Activated CD4-positive, alpha-beta T cell treated with anti-CD3 and anti-CD28 coated beads for 36 hours (primary cell): ENCODE measurements around the gene COL4A3. TPM values are rescaled to one million over a fixed set of nuclear protein-coding genes. Genes with fewer than 3 reads are reported as not detected.
A peak's percentile ranks its signal among the peaks of the same experiment; 100 is the strongest.

Experiments used
- ATAC-seq: fragments of 200-7000 bp; cut with Tn5 transposase; one replicate; pipeline ENCODE4 v1.10.0; 2021; ENCODE audit warnings: mild to moderate bottlenecking, moderate library complexity
- CTCF ChIA-PET: fragments of 350-600 bp; sonication (Branson Sonifier 250); formaldehyde crosslinking; loops from one replicate; lab custom pipeline; 2021; ENCODE audit warnings: antibody characterized with exemption; lab: Charles Lee
- POLR2A ChIA-PET: fragments of 350-600 bp; sonication (Branson Sonifier 250); formaldehyde crosslinking; loops from one replicate; lab custom pipeline; 2021; ENCODE audit warnings: antibody characterized with exemption, inconsistent platforms; lab: Charles Lee
- DNase-seq: peaks from one replicate; pipeline ENCODE4 v3.0.0-alpha.2; 2020
- H3K27ac Mint-ChIP-seq: one replicate; pipeline ENCODE4 v1.8.0; 2021; ENCODE audit warnings: mixed read lengths
- H3K27me3 Mint-ChIP-seq: one replicate; pipeline ENCODE4 v1.8.0; 2021; ENCODE audit warnings: mixed read lengths
- H3K36me3 Mint-ChIP-seq: one replicate; pipeline ENCODE4 v1.8.0; 2021; ENCODE audit warnings: low read depth, mixed read lengths
- H3K4me1 Mint-ChIP-seq: one replicate; pipeline ENCODE4 v1.8.0; 2021; ENCODE audit warnings: mixed read lengths
- H3K4me3 Mint-ChIP-seq: one replicate; pipeline ENCODE4 v1.8.0; 2021; ENCODE audit warnings: mild to moderate bottlenecking, moderate library complexity, mixed read lengths
- H3K9me3 Mint-ChIP-seq: one replicate; pipeline ENCODE4 v1.8.0; 2021; ENCODE audit warnings: low read depth, mixed read lengths
- intact Hi-C, 2 experiments: fragments of 100-400 bp; cut with DNase I in 1 of 2; cut with micrococcal nuclease in 1 of 2; formaldehyde crosslinking; loops; one replicate each; pipeline versions ENCODE4 v1.14.2 to v1.15.1; 2022 to 2024; cut with DNase I, micrococcal nuclease
- total RNA-seq, 2 experiments: library from RNA; stranded (reverse); gene quantifications; one replicate each; pipeline ENCODE4 v1.2.3, GENCODE V29; 2021

COL4A3 gene
- total RNA-seq, 2 experiments from 2014 or later: not detected

GRCh38 chr2:227238238-227239237, 74.1 kb downstream of the COL4A3 start:
- intact Hi-C loops: loop anchor here (1.0 to 10.0 kb wide), 6 partner anchors 108 to 1570 kb away; no protein-coding TSS in a partner anchor
- H3K4me1 Mint-ChIP-seq: no peaks in the 10 kb centered on the region
- H3K9me3 Mint-ChIP-seq: no peaks in the 10 kb centered on the region
- H3K27ac Mint-ChIP-seq: no peak overlapping the region
- ChIA-PET POLR2A (interaction anchor here (1.3 kb wide), 1 partner anchor 108 kb away, joined by 4 read pairs; no protein-coding TSS in a partner anchor), CTCF (interaction anchor here (0.5 to 3.4 kb wide), 42 partner anchors 9 to 1572 kb away, joined by 3 to 29 read pairs (median 4); no protein-coding TSS in a partner anchor)
- no peak for ATAC-seq
- no peak overlapping the region for H3K4me3 Mint-ChIP-seq
- H3K27me3 Mint-ChIP-seq: peaks cover 6% of the 10 kb centered on the region
- no peaks in the 10 kb centered on the region for H3K36me3 Mint-ChIP-seq
- peak; percentile 80 for DNase-seq

DNA sequence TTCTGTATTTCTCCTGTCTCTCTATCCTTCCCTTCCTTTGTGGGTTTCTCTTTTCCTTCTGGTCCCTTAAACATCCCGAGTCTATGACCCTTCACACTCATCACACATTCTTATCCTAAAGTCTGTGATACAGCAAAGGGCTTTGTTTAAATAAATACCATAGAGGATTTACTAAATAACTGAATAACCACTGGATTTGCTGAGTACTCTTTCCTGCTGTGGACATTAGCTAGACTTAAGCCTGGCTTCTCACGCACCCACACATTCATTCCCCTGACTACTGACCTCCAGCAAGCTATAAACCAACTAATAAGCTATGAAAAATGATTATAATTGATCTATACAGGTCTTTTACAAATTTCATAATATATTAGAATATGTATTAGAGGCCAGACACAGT, 76.6 kb downstream of the COL4A3 start:
- no peak overlapping the region for H3K27ac Mint-ChIP-seq
- no peak overlapping the region for H3K4me3 Mint-ChIP-seq
- ChIA-PET POLR2A (no interaction called here), CTCF (interaction anchor here (0.6 kb wide), 1 partner anchor 511 kb away, joined by 3 read pairs; no protein-coding TSS in a partner anchor)
- H3K9me3 Mint-ChIP-seq: no peaks in the 10 kb centered on the region
- no peak for DNase-seq
- H3K36me3 Mint-ChIP-seq: no peaks in the 10 kb centered on the region
- intact Hi-C loops: no loop called here
- ATAC-seq: no peak
- H3K27me3 Mint-ChIP-seq: peaks cover 6% of the 10 kb centered on the region
- no peaks in the 10 kb centered on the region for H3K4me1 Mint-ChIP-seq

GRCh38 chr2:227248876-227249275, 84.5 kb downstream of the COL4A3 start:
- POLR2A ChIA-PET: no interaction called here
- Mint-ChIP-seq H3K4me1 (no peaks in the 10 kb centered on the region), H3K4me3 (no peak overlapping the region), H3K27ac (no peak overlapping the region), H3K9me3 (peaks cover 2% of the 10 kb centered on the region), H3K27me3 (peaks cover 3% of the 10 kb centered on the region), H3K36me3 (no peaks in the 10 kb centered on the region)
- DNase-seq (no peak), ATAC-seq (no peak)
- intact Hi-C loops: no loop called here
- CTCF ChIA-PET: interaction anchor here (0.6 to 1.3 kb wide), 2 partner anchors 11 to 215 kb away, joined by 3 to 4 read pairs; no protein-coding TSS in a partner anchor

- peaks cover 3% of the 10 kb centered on the region for H3K27me3 Mint-ChIP-seq
- intact Hi-C loops: no loop called here
- peaks cover 2% of the 10 kb centered on the region for H3K9me3 Mint-ChIP-seq
- H3K4me3 Mint-ChIP-seq: no peak overlapping the region
- H3K4me1 Mint-ChIP-seq: no peaks in the 10 kb centered on the region
- ATAC-seq (no peak), DNase-seq (no peak)
- ChIA-PET POLR2A (no interaction called here), CTCF (interaction anchor here (0.7 to 4.0 kb wide), 4 partner anchors 10 to 49 kb away, joined by 3 to 29 read pairs (median 5); no protein-coding TSS in a partner anchor)
- H3K36me3 Mint-ChIP-seq: no peaks in the 10 kb centered on the region
- H3K27ac Mint-ChIP-seq: no peak overlapping the region
These were observed 88.4 kb downstream of the COL4A3 start for GRCh38 chr2:227252831-227253230.

- intact Hi-C loops: no loop called here
- no peak overlapping the region for H3K4me3 Mint-ChIP-seq
- POLR2A ChIA-PET: no interaction called here
- no peaks in the 10 kb centered on the region for H3K9me3 Mint-ChIP-seq
- no peaks in the 10 kb centered on the region for H3K4me1 Mint-ChIP-seq
- no peak for ATAC-seq
- no peaks in the 10 kb centered on the region for H3K27me3 Mint-ChIP-seq
- no peaks in the 10 kb centered on the region for H3K36me3 Mint-ChIP-seq
- no peak overlapping the region for H3K27ac Mint-ChIP-seq
- CTCF ChIA-PET: interaction anchor here (0.6 to 2.5 kb wide), 2 partner anchors 18 to 352 kb away, joined by 4 to 8 read pairs; no protein-coding TSS in a partner anchor
- no peak for DNase-seq
These were observed 92.2 kb downstream of the COL4A3 start for GRCh38 chr2:227256605-227257004.

- CTCF ChIA-PET: interaction anchor here (0.7 to 2.5 kb wide), 2 partner anchors 20 to 53 kb away, joined by 3 to 8 read pairs; no protein-coding TSS in a partner anchor
- no peaks in the 10 kb centered on the region for H3K27me3 Mint-ChIP-seq
- no peaks in the 10 kb centered on the region for H3K4me1 Mint-ChIP-seq
- no peaks in the 10 kb centered on the region for H3K9me3 Mint-ChIP-seq
- no peak overlapping the region for H3K27ac Mint-ChIP-seq
- ATAC-seq (no peak), DNase-seq (no peak)
- no peak overlapping the region for H3K4me3 Mint-ChIP-seq
- POLR2A ChIA-PET: no interaction called here
- no peaks in the 10 kb centered on the region for H3K36me3 Mint-ChIP-seq
- intact Hi-C loops: no loop called here
These were observed 93.4 kb downstream of the COL4A3 start for GRCh38 chr2:227257820-227258219.

GRCh38 chr2:227260041-227260440, 95.6 kb downstream of the COL4A3 start:
- CTCF ChIA-PET: no interaction called here
- DNase-seq: no peak
- no peak overlapping the region for H3K4me3 Mint-ChIP-seq
- no peak overlapping the region for H3K27ac Mint-ChIP-seq
- H3K27me3 Mint-ChIP-seq: no peaks in the 10 kb centered on the region
- intact Hi-C loops: no loop called here
- POLR2A ChIA-PET: no interaction called here
- no peaks in the 10 kb centered on the region for H3K36me3 Mint-ChIP-seq
- H3K9me3 Mint-ChIP-seq: no peaks in the 10 kb centered on the region
- ATAC-seq: no peak
- no peaks in the 10 kb centered on the region for H3K4me1 Mint-ChIP-seq

DNA sequence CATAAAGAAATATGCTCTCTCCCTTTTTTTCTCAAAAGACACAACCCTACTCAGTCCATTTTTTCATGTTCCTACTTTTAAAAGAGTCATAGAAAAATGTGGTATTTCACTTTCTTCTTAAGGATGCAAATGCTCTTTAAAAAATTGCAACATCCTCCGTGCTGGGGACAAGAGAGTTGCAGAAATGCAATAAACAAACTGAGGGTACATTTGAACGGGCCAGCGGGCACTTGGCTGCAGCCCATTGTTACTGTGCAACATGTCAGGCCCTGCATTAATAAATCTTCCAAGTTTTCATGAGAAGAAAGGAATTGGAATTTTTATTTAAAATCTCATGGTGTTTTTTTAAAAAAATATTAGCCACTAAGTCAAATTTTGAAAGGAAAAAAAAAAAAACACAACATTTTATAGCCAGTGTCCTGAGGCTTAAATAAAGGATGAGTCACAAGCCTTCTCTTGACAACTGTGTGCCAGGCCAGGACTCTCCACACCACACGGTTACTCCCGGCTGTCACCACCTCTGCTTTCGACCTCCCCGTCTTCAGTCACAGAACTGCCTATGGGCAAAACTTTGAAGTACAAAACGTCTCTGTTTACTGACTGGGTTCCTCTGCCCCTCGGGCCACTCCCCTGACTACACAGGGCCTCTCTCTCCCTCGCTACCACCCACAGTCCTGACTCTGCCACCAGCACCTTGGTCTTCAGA, 103.1 kb downstream of the COL4A3 start:
- DNase-seq (no peak), ATAC-seq (no peak)
- CTCF ChIA-PET: interaction anchor here (1.7 kb wide), 1 partner anchor 15 kb away, joined by 7 read pairs; no protein-coding TSS in a partner anchor
- H3K4me3 Mint-ChIP-seq: no peak overlapping the region
- H3K9me3 Mint-ChIP-seq: no peaks in the 10 kb centered on the region
- intact Hi-C loops: no loop called here
- no peaks in the 10 kb centered on the region for H3K27me3 Mint-ChIP-seq
- no peaks in the 10 kb centered on the region for H3K4me1 Mint-ChIP-seq
- H3K36me3 Mint-ChIP-seq: no peaks in the 10 kb centered on the region
- H3K27ac Mint-ChIP-seq: no peak overlapping the region
- POLR2A ChIA-PET: no interaction called here

GRCh38 chr2:227280895-227281294, 116.5 kb downstream of the COL4A3 start:
- CTCF ChIA-PET: no interaction called here
- intact Hi-C loops: no loop called here
- ATAC-seq (no peak), DNase-seq (no peak)
- POLR2A ChIA-PET: no interaction called here
- no peaks in the 10 kb centered on the region for H3K4me1 Mint-ChIP-seq
- H3K36me3 Mint-ChIP-seq: no peaks in the 10 kb centered on the region
- H3K9me3 Mint-ChIP-seq: peaks cover 2% of the 10 kb centered on the region
- H3K27me3 Mint-ChIP-seq: no peaks in the 10 kb centered on the region
- no peak overlapping the region for H3K4me3 Mint-ChIP-seq
- no peak overlapping the region for H3K27ac Mint-ChIP-seq

- intact Hi-C loops: no loop called here
- DNase-seq (no peak), ATAC-seq (no peak)
- Mint-ChIP-seq H3K9me3 (peaks cover 2% of the 10 kb centered on the region), H3K4me3 (no peak overlapping the region), H3K27ac (no peak overlapping the region), H3K27me3 (no peaks in the 10 kb centered on the region), H3K4me1 (no peaks in the 10 kb centered on the region), H3K36me3 (no peaks in the 10 kb centered on the region)
- ChIA-PET CTCF (interaction anchor here (0.6 kb wide), 1 partner anchor 15 kb away, joined by 3 read pairs; no protein-coding TSS in a partner anchor), POLR2A (no interaction called here)
These were observed 121.4 kb downstream of the COL4A3 start for GRCh38 chr2:227285741-227286236.

DNA sequence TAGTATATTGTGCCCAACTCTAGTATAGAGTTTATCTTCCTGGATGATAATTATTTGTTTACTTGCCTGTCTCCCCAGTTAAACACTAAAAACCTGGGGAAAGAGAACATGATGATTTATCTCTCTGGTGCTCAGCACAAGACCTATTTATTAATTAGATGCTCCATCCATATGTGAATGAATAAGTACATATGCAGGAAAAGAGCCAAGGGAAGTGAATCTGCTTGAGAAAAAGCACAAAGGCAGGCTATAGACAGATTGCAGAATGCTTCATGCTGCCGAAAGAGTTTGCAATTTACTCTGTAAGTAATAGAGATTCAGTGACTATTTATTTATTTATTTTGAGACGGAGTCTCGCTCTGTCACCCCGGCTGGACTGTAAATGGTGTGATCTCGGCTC, 123.3 kb downstream of the COL4A3 start:
- H3K27me3 Mint-ChIP-seq: no peaks in the 10 kb centered on the region
- H3K9me3 Mint-ChIP-seq: peaks cover under 1% of the 10 kb centered on the region
- ChIA-PET POLR2A (interaction anchor here (0.6 kb wide), 1 partner anchor 18 kb away, joined by 3 read pairs; no protein-coding TSS in a partner anchor), CTCF (interaction anchor here (1.0 kb wide), 1 partner anchor 10 kb away, joined by 3 read pairs; no protein-coding TSS in a partner anchor)
- H3K4me1 Mint-ChIP-seq: no peaks in the 10 kb centered on the region
- intact Hi-C loops: no loop called here
- no peak for ATAC-seq
- H3K27ac Mint-ChIP-seq: no peak overlapping the region
- no peaks in the 10 kb centered on the region for H3K36me3 Mint-ChIP-seq
- no peak overlapping the region for H3K4me3 Mint-ChIP-seq
- DNase-seq: no peak
